ENCODE results near the gene BICC1. TPM values are rescaled to one million over a fixed set of nuclear protein-coding genes. Genes with fewer than 3 reads are reported as not detected.

BICC1 gene
- total RNA-seq, 1 experiment from 2014 or later, result 70.2 TPM

- peak; percentile 18 for DNase-seq
- peaks cover 15% of the 10 kb centered on the region for H3K36me3 Mint-ChIP-seq (ENCODE audit: insufficient read depth, unreplicated experiment)
- H3K27ac Mint-ChIP-seq (ENCODE audit: unreplicated experiment), result no peak overlapping the region
- CTCF ChIA-PET, result interaction anchor here (0.6 to 1.0 kb wide), 3 partner anchors 8 to 289 kb away, joined by 3 read pairs; no protein-coding TSS in a partner anchor
- TF ChIP-seq, protein P1, sequence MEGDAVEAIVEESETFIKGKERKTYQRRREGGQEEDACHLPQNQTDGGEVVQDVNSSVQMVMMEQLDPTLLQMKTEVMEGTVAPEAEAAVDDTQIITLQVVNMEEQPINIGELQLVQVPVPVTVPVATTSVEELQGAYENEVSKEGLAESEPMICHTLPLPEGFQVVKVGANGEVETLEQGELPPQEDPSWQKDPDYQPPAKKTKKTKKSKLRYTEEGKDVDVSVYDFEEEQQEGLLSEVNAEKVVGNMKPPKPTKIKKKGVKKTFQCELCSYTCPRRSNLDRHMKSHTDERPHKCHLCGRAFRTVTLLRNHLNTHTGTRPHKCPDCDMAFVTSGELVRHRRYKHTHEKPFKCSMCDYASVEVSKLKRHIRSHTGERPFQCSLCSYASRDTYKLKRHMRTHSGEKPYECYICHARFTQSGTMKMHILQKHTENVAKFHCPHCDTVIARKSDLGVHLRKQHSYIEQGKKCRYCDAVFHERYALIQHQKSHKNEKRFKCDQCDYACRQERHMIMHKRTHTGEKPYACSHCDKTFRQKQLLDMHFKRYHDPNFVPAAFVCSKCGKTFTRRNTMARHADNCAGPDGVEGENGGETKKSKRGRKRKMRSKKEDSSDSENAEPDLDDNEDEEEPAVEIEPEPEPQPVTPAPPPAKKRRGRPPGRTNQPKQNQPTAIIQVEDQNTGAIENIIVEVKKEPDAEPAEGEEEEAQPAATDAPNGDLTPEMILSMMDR (IDR thresholded peaks at IDR 0.05; ENCODE audit: unreplicated experiment), result no peak
- peaks cover 22% of the 10 kb centered on the region for H3K4me1 Mint-ChIP-seq (ENCODE audit: low read depth, unreplicated experiment)
- no peaks in the 10 kb centered on the region for H3K9me3 Mint-ChIP-seq (ENCODE audit: low read depth, unreplicated experiment)
- intact Hi-C loops (cut with micrococcal nuclease; ENCODE audit: unreplicated experiment), result no loop called here
- no TSS peak for BruUV-seq (replicated peaks)
- no peak overlapping the region for H3K4me3 Mint-ChIP-seq (ENCODE audit: low read depth, unreplicated experiment)
- no peaks in the 10 kb centered on the region for H3K27me3 Mint-ChIP-seq (ENCODE audit: unreplicated experiment)
These were observed 306.2 kb downstream of the BICC1 start for GRCh38 chr10:58818900-58819299.

GRCh38 chr10:58820386-58820785 is 307.7 kb downstream of the BICC1 start:
- TF ChIP-seq, protein P1 (IDR thresholded peaks at IDR 0.05; ENCODE audit: unreplicated experiment), result no peak
- Mint-ChIP-seq H3K27ac (ENCODE audit: unreplicated experiment) (peak overlapping the region; percentile 43), H3K4me3 (ENCODE audit: low read depth, unreplicated experiment) (no peak overlapping the region), H3K36me3 (ENCODE audit: insufficient read depth, unreplicated experiment) (peaks cover 13% of the 10 kb centered on the region), H3K27me3 (ENCODE audit: unreplicated experiment) (no peaks in the 10 kb centered on the region), H3K9me3 (ENCODE audit: low read depth, unreplicated experiment) (no peaks in the 10 kb centered on the region), H3K4me1 (ENCODE audit: low read depth, unreplicated experiment) (peaks cover 22% of the 10 kb centered on the region)
- no TSS peak for BruUV-seq (replicated peaks)
- CTCF ChIA-PET, result no interaction called here
- intact Hi-C loops (cut with micrococcal nuclease; ENCODE audit: unreplicated experiment), result no loop called here
- no peak for DNase-seq

DNA sequence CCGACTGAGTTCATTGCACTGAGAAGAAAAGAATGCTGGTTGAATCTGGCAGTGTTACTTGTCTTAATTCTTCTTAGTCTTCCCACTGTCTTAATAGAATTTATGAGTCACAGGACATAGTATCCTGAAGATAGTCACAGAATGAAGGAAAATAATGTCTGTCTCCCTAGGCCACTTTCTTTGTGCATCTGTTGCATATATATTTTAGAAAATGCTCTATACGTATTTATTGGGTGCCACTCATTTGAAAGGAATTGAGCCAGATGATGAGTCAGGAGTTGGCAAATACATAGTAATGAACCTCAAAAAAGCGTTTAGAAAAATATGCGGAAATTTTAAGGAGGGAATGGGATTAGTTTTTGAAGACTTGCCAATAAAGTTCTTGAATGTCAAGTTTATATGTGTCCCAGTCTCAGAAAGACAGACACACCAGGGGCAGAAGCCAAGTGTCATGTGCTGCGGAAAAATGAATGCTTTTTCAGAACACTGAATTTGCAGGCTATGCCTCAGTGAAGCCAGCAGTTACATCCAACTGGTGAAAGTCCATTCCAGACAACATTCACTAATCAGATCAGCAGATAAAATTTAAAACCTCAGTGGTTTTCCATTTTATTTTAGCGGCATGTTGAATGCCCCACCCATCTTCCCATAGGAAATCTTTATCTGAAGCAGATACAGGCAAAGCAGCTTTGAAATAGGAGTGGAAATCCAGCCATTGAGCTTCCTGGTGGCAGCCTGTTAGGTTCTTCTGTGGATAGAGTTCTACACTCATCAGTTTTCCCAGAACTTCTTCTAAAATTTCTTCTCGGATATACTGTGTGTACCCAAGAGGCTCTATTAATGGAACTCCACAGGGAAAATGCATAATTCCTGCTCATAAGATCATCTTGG is 308.4 kb downstream of the BICC1 start:
- CTCF ChIA-PET, result interaction anchor here (0.6 kb wide), 1 partner anchor 12 kb away, joined by 3 read pairs; no protein-coding TSS in a partner anchor
- peak overlapping the region; percentile 35 for H3K4me3 Mint-ChIP-seq (ENCODE audit: low read depth, unreplicated experiment)
- no peaks in the 10 kb centered on the region for H3K9me3 Mint-ChIP-seq (ENCODE audit: low read depth, unreplicated experiment)
- DNase-seq, result no peak
- peaks cover 14% of the 10 kb centered on the region for H3K36me3 Mint-ChIP-seq (ENCODE audit: insufficient read depth, unreplicated experiment)
- no TSS peak for BruUV-seq (replicated peaks)
- intact Hi-C loops (cut with micrococcal nuclease; ENCODE audit: unreplicated experiment), result no loop called here
- TF ChIP-seq, protein P1 (IDR thresholded peaks at IDR 0.05; ENCODE audit: unreplicated experiment), result no peak
- H3K27ac Mint-ChIP-seq (ENCODE audit: unreplicated experiment), result peak overlapping the region; percentile 43
- H3K27me3 Mint-ChIP-seq (ENCODE audit: unreplicated experiment), result no peaks in the 10 kb centered on the region
- peaks cover 22% of the 10 kb centered on the region for H3K4me1 Mint-ChIP-seq (ENCODE audit: low read depth, unreplicated experiment)

DNA sequence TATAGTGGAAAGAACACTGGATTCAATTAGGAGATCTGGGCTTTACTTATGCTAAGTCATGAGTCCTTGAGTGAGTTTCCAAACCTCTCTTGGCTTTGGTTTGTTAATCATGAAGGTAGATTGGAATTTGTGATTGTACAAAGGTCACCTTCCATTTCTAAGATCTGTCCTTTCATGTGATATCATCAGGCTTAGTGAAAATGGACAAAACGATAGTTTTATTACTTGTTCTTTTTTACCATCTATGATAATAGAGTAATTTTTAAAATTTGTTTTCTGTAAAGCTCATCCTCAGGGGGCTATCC is 309.0 kb downstream of the BICC1 start:
- no peak for DNase-seq
- peaks cover 16% of the 10 kb centered on the region for H3K36me3 Mint-ChIP-seq (ENCODE audit: insufficient read depth, unreplicated experiment)
- H3K27ac Mint-ChIP-seq (ENCODE audit: unreplicated experiment), result no peak overlapping the region
- no peak overlapping the region for H3K4me3 Mint-ChIP-seq (ENCODE audit: low read depth, unreplicated experiment)
- no peaks in the 10 kb centered on the region for H3K27me3 Mint-ChIP-seq (ENCODE audit: unreplicated experiment)
- peaks cover 22% of the 10 kb centered on the region for H3K4me1 Mint-ChIP-seq (ENCODE audit: low read depth, unreplicated experiment)
- CTCF ChIA-PET, result no interaction called here
- no peaks in the 10 kb centered on the region for H3K9me3 Mint-ChIP-seq (ENCODE audit: low read depth, unreplicated experiment)
- intact Hi-C loops (cut with micrococcal nuclease; ENCODE audit: unreplicated experiment), result no loop called here
- TF ChIP-seq, protein P1 (IDR thresholded peaks at IDR 0.05; ENCODE audit: unreplicated experiment), result no peak
- BruUV-seq (replicated peaks), result no TSS peak
